Measurements from ENCODE around the gene G6PC3.

DNA sequence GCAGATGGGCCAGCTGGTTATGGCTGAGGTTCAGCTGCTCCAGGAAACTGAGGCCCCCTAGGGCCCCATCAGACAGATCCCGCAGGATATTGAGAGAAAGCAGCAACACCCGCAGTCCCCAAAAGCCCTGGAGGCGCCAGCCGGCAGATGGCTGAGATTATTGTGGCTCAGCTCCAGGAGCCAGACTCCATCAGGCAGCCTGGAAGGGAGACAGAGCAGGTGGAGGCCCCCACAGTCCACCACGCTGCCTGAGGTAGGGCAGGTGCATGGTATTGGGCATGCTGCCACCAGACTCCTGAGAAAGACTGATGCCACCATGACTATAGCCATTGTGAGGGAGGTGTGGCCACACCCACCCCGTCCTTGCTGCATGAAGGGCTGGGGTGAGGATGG, 46.3 kb upstream of the G6PC3 start:
- TF ChIP-seq, protein P1, sequence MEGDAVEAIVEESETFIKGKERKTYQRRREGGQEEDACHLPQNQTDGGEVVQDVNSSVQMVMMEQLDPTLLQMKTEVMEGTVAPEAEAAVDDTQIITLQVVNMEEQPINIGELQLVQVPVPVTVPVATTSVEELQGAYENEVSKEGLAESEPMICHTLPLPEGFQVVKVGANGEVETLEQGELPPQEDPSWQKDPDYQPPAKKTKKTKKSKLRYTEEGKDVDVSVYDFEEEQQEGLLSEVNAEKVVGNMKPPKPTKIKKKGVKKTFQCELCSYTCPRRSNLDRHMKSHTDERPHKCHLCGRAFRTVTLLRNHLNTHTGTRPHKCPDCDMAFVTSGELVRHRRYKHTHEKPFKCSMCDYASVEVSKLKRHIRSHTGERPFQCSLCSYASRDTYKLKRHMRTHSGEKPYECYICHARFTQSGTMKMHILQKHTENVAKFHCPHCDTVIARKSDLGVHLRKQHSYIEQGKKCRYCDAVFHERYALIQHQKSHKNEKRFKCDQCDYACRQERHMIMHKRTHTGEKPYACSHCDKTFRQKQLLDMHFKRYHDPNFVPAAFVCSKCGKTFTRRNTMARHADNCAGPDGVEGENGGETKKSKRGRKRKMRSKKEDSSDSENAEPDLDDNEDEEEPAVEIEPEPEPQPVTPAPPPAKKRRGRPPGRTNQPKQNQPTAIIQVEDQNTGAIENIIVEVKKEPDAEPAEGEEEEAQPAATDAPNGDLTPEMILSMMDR (IDR thresholded peaks at IDR 0.05): no peak
- TF ChIP-seq POLR2A (IDR thresholded peaks at IDR 0.05): no peak
